Tibial artery (tissue), 4 donors: ENCODE measurements around the gene URB1.
"Not testable (repeated sequence)": the region's sequence is repeated elsewhere in the genome, so short reads cannot be mapped to it uniquely, and the experiment has no call there.

ENCODE experiments used
- DNase-seq, 2 donors: peaks; one replicate each; pipeline ENCODE4 v3.0.0-alpha.2; 2019
- H3K27ac ChIP-seq, 2 donors: fragments of 200-600 bp; sonication (generic) in 1 of 2; 1 replicate in 1 of 2; 2 replicates in 1 of 2; pipeline ENCODE4 v1.5.1; 2018 to 2019; ENCODE audit warnings: mild to moderate bottlenecking in 1 of 2
- H3K27me3 ChIP-seq, 2 donors: fragments of 200-600 bp; sonication (generic) in 1 of 2; one replicate each; pipeline versions ENCODE4 v1.5.1 to v1.6.0; 2016 to 2019
- H3K36me3 ChIP-seq, 3 donors: fragments of 200-600 bp; sonication (generic) in 2 of 3; one replicate each; pipeline ENCODE4 v1.5.1; 2016 to 2019; ENCODE audit warnings: mild to moderate bottlenecking in 2 of 3
- H3K4me1 ChIP-seq, 4 donors: fragments of 200-600 bp; sonication (generic) in 2 of 4; 1 replicate in 3 of 4; 2 replicates in 1 of 4; pipeline ENCODE4 v1.5.1; 2016 to 2019
- H3K4me3 ChIP-seq, 2 donors: fragments of 200-600 bp; sonication (generic) in 1 of 2; 1 replicate in 1 of 2; 2 replicates in 1 of 2; pipeline ENCODE4 v1.5.1; 2018 to 2019; ENCODE audit warnings: mild to moderate bottlenecking in 2 of 2
- H3K9me3 ChIP-seq, 3 donors: fragments of 200-600 bp; sonication (generic) in 1 of 3; one replicate each; pipeline ENCODE4 v1.5.1; 2016 to 2019
- intact Hi-C: fragments of 100-400 bp; cut with DNase I; formaldehyde crosslinking; loops from one replicate; pipeline ENCODE4 v1.15.0; 2023; ENCODE audit warnings: low total_unique reads
- TF ChIP-seq, protein P1 (sequence below), 2 experiments: fragments of 200-600 bp in 1 of 2; fragments of 450-650 bp in 1 of 2; IDR thresholded peaks; one replicate each; pipeline ENCODE4 v1.5.1; 2017 to 2019; ENCODE audit warnings: antibody characterized with exemption in 2 of 2, mild to moderate bottlenecking in 1 of 2, moderate library complexity in 1 of 2

URB1 gene

DNA sequence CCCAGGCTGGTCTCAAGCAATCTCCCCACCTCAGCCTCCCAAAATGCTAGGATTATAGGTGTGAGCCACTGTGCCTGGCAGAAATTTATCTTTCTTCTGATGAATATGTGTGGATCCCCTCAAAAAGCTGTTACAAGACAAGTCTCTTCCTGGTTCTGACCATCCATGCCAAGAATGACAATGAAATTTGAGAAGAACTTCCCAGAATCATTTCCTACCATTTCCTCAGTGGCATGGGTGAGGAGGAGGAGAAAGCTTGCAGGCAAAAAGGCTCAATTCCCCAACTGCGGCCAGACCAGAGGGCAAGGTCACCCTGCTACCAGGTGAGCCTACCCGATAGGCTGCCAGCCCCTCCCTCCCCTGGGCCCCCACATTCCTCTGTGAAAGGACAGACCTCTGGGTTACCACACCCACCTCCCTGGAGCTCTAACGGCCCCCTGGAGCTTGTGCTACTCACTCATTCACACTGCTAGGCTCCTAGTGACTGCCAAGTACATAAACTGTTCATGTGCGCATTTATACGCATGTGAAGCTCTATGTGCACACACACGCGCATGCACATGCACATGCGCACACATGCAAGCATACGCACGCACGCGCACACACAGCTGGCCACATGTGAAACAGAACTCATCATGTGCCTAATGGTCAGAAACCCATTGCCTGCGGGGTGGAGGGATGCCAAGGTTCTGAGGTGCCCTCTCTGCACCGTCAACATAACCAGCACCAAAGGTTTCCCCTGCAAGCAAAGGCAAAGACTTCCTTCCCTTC, 77.1 kb downstream of the URB1 start:
- TF ChIP-seq, protein P1, sequence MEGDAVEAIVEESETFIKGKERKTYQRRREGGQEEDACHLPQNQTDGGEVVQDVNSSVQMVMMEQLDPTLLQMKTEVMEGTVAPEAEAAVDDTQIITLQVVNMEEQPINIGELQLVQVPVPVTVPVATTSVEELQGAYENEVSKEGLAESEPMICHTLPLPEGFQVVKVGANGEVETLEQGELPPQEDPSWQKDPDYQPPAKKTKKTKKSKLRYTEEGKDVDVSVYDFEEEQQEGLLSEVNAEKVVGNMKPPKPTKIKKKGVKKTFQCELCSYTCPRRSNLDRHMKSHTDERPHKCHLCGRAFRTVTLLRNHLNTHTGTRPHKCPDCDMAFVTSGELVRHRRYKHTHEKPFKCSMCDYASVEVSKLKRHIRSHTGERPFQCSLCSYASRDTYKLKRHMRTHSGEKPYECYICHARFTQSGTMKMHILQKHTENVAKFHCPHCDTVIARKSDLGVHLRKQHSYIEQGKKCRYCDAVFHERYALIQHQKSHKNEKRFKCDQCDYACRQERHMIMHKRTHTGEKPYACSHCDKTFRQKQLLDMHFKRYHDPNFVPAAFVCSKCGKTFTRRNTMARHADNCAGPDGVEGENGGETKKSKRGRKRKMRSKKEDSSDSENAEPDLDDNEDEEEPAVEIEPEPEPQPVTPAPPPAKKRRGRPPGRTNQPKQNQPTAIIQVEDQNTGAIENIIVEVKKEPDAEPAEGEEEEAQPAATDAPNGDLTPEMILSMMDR (IDR thresholded peaks at IDR 0.05), result no peak
- no peaks in the 10 kb centered on the region for H3K9me3 ChIP-seq
- intact Hi-C loops, result no loop called here
- H3K36me3 ChIP-seq, result peaks cover 65 to 96% (median 86%) of the 10 kb centered on the region in 3 donors
- no peak overlapping the region for H3K4me3 ChIP-seq
- H3K27ac ChIP-seq, result no peak overlapping the region
- no peaks in the 10 kb centered on the region for H3K27me3 ChIP-seq
- no peaks in the 10 kb centered on the region for H3K4me1 ChIP-seq
- no peak for DNase-seq

DNA sequence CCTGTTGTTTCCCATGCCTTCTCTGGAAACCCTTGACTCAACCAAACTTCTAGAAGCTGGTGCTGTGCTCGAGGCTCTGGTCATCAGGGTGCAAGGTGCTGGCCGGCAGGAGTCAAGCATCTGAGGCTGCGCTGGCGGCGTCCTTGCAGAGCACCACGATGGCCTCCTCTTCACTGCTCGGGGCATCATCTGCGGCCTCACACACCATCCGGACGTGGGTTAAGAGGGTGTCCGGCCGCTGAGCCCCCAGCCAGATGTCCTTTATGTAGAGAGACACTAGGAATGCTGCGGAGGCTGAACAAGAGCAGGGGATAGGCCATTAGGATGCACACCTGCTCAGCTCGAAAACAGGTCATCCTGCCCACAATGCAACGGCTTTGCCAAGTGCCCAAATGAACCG, 78.0 kb downstream of the URB1 start:
- TF ChIP-seq, protein P1 (IDR thresholded peaks at IDR 0.05), result no peak
- Histone ChIP-seq H3K36me3 (peaks cover 56 to 94% (median 82%) of the 10 kb centered on the region in 3 donors), H3K4me3 (no peak overlapping the region), H3K4me1 (no peaks in the 10 kb centered on the region), H3K27me3 (no peaks in the 10 kb centered on the region), H3K27ac (no peak overlapping the region), H3K9me3 (no peaks in the 10 kb centered on the region)
- intact Hi-C loops, result no loop called here
- no peak for DNase-seq

DNA sequence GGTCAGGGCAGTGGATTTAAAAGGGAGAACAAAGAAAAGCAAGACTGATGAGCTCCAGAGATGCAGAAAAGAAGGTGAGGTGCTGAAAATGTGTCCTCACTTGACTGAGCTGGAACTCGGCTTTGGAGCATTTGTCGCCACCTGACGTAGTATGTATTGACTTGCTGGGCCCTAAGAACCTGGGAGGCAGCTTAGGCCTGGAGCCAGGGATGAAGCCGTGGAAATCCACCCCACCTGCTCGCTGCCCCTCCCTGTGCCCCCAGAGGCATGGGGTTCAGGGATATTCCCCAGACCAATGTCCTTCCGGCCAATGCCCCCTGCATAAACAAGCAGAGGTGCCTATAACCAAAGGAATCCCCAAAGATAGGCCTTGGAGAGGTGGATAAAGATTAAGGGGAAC, 79.8 kb downstream of the URB1 start:
- H3K4me1 ChIP-seq, result no peaks in the 10 kb centered on the region
- DNase-seq, result no peak
- intact Hi-C loops, result no loop called here
- no peak overlapping the region for H3K4me3 ChIP-seq
- no peaks in the 10 kb centered on the region for H3K9me3 ChIP-seq
- H3K27ac ChIP-seq, result no peak overlapping the region
- H3K36me3 ChIP-seq, result peaks cover 38 to 92% (median 69%) of the 10 kb centered on the region in 3 donors
- TF ChIP-seq, protein P1 (IDR thresholded peaks at IDR 0.05), result no peak
- no peaks in the 10 kb centered on the region for H3K27me3 ChIP-seq

DNA sequence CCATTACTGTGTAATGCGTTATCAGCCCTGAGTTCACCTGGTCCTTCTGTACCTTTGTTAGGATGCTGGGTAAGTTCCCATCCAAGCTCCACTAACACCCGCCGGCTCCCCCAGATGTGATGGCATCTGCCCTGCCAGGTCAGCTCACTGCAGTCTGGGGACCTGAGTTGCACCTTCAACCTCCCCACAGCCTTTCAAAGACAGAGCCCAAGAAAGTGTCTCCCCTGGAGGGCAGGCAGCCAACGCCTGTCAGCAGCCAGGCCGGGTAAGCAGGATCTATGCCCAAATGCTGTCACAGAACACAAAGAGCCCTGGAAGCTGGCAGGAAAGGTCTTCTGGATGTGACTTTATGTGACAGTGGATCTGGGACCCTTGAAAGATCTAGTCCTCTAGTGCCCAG, 80.5 kb downstream of the URB1 start:
- TF ChIP-seq, protein P1 (IDR thresholded peaks at IDR 0.05), result no peak
- intact Hi-C loops, result no loop called here
- H3K4me3 ChIP-seq, result no peak overlapping the region
- H3K27me3 ChIP-seq, result no peaks in the 10 kb centered on the region
- H3K27ac ChIP-seq, result no peak overlapping the region
- DNase-seq, result no peak
- no peaks in the 10 kb centered on the region for H3K9me3 ChIP-seq
- peaks cover 31 to 88% (median 62%) of the 10 kb centered on the region in 3 donors for H3K36me3 ChIP-seq
- H3K4me1 ChIP-seq, result no peaks in the 10 kb centered on the region

DNA sequence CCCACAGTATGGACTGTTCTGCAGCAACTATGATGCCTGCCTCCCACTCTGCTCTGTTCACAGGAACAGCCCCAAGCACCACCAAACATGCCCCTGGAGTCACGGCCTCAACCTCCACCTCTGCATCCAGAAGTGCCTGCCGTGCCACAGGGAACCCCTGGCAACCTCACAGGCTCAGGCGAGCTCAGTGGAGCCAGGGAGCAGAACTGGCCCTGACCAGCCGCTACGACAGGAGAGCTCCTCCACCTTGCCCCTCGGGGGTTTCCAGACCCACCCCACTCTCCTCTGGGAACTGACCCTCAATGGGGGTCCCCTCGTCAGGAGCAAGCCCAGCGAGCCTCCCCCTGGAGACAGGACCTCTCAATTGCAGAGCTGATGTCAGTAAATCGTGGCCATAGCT, 81.2 kb downstream of the URB1 start:
- Histone ChIP-seq H3K27ac (no peak overlapping the region), H3K4me3 (no peak overlapping the region), H3K36me3 (peaks cover 24 to 81% (median 55%) of the 10 kb centered on the region in 3 donors), H3K27me3 (no peaks in the 10 kb centered on the region), H3K9me3 (no peaks in the 10 kb centered on the region), H3K4me1 (no peaks in the 10 kb centered on the region)
- intact Hi-C loops, result no loop called here
- TF ChIP-seq, protein P1 (IDR thresholded peaks at IDR 0.05), result no peak
- DNase-seq, result no peak

DNA sequence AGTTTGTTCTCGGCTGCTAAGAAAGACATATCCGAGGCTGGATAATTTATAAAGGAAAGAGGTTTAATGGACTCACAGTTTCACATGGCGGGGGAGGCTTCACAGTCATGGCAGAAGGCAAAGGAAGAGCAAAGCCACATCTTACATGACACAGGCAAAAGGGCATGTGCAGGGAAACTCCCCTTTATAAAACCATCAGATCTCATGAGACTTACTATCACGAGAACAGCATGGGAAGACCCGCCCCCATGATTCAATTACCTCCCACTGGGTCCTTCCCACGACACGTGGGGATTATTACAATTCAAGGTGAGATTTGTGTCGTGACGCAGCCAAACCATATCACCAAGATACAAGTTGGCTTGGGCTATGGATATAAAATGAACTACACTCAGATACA, 81.8 kb downstream of the URB1 start:
- intact Hi-C loops, H3K4me3 ChIP-seq, DNase-seq, H3K4me1 ChIP-seq, H3K27me3 ChIP-seq, H3K9me3 ChIP-seq, H3K27ac ChIP-seq: not testable (repeated sequence)
- H3K36me3 ChIP-seq, result peaks cover 18 to 74% (median 49%) of the 10 kb centered on the region in 3 donors
